ENCODE data around the gene RBM34.
"Not testable (repeated sequence)": the region's sequence is repeated elsewhere in the genome, so short reads cannot be mapped to it uniquely, and the experiment has no call there.

DNA sequence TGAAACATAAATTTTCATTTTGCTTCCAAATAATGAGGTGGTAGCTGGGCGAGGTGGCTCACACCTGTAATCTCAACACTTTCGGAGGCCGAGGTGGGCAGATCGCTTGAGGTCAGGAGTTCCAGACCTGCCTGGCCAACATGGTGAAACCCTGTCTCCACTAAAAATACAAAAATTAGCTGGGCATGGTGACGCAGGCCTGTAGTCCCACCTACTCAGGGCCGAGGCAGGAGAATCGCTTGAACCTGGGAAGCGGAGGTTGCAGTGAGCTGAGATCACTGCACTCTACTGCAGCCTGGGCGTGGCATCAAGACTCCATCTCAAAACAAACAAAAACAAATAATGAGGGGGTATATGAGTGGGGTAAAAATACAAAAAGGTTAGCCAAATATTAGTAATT, 1.1 kb downstream of the RBM34 start:
- TF ChIP-seq, protein P1, sequence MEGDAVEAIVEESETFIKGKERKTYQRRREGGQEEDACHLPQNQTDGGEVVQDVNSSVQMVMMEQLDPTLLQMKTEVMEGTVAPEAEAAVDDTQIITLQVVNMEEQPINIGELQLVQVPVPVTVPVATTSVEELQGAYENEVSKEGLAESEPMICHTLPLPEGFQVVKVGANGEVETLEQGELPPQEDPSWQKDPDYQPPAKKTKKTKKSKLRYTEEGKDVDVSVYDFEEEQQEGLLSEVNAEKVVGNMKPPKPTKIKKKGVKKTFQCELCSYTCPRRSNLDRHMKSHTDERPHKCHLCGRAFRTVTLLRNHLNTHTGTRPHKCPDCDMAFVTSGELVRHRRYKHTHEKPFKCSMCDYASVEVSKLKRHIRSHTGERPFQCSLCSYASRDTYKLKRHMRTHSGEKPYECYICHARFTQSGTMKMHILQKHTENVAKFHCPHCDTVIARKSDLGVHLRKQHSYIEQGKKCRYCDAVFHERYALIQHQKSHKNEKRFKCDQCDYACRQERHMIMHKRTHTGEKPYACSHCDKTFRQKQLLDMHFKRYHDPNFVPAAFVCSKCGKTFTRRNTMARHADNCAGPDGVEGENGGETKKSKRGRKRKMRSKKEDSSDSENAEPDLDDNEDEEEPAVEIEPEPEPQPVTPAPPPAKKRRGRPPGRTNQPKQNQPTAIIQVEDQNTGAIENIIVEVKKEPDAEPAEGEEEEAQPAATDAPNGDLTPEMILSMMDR (IDR thresholded peaks at IDR 0.05; ENCODE audit: low read depth, low read length, poor library complexity, severe bottlenecking): not testable (repeated sequence)
- TF ChIP-seq EZH2phosphoT487 (IDR thresholded peaks at IDR 0.05; ENCODE audit: borderline replicate concordance, low read length): not testable (repeated sequence)

Measured in DOHH2 (cell line).